Activated T-helper 1 cell treated with Interleukin-2 at 50 U/mL for 16 hours (primary cell): ENCODE measurements around the gene DCPS.
"Not testable (repeated sequence)": the region's sequence is repeated elsewhere in the genome, so short reads cannot be mapped to it uniquely, and the experiment has no call there.

Source experiments
- DNase-seq: peaks from one replicate; pipeline ENCODE4 v3.0.0-alpha.2; 2020; ENCODE audit warnings: low read depth

The DCPS gene

GRCh38 chr11:126384449-126385070 is 80.7 kb downstream of the DCPS start:
- no peak for DNase-seq

DNA sequence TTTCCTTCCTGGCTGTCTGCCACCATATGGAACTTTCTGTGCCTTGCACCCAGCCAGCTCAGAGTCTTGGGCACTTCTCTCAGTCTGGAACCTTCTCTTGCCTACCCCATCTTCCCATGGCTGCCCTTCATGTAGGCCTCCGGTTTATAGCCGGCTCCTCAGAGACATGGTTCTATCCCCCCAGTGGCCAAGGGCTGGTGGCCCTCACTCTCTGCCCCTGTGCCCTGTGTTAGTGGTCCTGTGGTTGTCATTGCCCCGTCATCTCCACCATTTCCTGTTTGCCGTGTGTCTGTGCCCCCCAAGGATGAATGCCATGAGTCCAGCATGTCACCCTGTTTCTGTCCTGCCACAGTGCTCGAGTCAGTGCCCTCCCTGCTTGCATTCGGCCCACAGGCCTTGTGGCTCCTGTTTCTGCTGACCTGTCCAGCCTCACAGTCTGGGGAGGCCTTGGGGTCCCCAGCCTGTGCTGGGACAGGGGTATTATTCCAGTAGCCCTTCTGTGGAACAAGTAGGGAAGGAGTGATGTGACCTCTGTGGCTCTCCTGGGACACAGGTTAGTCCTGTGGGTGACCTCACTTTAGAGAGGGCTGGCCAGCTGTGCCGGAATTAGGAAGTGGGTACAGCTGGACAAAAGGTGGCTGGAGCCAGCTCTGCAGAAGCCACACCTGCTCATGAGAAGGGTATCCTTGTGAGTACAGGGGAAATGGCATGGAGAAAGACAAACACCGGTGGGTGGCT is 82.3 kb downstream of the DCPS start:
- DNase-seq, result no peak

DNA sequence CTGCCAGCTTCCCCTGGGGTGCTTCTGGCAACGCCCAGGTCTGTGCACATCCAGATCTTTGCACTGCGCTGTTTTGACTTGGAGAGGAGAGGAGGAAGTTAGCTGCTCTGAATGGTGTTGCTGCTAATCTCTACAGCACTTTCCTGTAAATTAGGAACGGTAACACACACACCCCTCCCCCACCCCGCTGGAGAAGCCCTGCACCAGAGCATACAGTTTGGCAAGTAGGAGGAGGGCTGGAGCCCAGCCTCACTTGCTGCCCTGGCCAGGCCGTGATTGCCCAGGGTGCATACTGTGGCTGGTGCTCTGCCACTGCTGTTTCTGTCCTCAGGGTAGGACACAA is 82.8 kb downstream of the DCPS start:
- not testable (repeated sequence) for DNase-seq

- DNase-seq, result no peak
Measured at GRCh38 chr11:126387857-126388256, 84.0 kb downstream of the DCPS start.

DNA sequence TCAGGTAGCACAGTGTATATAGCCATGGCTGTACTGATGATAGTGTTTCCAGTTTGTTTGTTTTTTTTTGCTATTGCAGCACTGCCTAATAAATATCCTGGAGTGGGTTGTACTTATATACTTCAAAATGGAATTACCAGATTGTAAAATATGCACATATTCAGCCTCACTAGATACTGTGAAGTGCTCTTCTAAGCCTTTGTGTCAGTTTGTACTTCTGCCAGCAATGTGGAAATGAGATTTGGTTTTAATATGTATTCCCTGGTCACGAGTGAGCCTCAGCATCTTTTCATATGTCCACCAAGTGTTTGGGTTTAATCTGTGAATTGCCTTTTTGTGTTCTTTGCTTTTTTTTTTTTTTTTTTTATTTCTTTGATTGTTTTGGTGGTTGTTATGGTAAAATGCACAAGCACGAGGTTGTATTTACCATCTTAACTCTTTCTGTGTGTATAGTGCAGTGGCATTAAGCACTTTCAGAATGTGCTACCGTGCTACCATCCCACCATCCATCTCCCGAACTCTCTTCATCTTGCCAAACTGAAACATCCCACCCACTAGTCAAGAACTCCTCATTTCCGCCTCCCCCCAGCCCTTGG is 86.5 kb downstream of the DCPS start:
- no peak for DNase-seq

DNA sequence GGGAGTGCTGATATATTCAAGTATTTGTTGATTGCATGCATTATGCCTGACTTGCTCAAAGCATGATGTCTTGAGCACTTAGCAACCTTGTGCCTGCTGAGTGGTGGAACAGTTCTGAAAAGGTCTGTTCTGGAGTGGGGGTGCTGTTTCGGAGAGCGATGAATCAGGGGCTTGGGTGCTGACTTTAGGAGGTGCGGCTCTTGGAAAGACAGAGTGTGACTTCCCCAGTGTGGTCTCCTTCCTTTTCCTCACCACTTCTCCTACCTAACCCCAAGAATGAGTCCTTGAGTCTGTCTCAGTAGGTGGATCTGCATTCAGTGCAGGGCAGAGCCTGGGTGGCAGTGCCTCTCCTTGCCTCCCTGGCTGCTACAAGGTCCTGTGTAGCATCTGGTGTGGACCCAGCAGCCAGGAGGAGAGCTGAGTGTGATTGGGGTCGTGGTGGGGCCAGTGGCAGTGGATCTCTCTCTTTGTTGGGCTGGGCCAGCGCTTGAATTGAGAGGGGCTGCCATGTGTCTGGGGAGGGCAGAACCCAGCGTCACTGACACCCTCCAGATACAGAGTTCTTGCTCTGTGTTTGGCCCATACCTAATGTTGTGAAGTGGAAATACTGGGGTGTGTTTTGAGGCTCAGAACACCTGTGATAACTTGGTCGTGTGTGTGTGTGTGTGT is 87.6 kb downstream of the DCPS start:
- no peak for DNase-seq

GRCh38 chr11:126391970-126392632 is 88.2 kb downstream of the DCPS start:
- no peak for DNase-seq

- DNase-seq, result no peak
Measured at GRCh38 chr11:126392633-126393013, 88.8 kb downstream of the DCPS start.

DNA sequence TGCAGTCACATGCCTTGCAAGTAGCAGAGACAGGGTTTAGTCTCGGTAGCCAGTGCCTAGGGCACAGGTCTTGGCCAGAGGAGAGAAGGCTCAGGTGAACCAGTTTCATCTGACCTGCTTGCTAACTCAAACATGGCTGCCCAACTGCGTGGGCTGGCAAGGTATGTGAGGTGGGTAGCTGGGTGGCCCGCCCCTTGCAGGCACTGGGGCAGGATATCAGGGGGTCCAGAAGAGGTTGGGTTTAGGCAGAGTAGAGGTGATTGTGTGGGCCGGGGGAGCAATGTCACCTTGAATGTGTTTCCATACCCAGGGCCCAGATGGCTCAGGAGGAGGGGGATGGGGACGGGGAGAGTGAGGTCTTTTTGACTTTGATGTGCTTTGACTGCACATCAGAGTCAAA is 89.3 kb downstream of the DCPS start:
- DNase-seq, result no peak

DNA sequence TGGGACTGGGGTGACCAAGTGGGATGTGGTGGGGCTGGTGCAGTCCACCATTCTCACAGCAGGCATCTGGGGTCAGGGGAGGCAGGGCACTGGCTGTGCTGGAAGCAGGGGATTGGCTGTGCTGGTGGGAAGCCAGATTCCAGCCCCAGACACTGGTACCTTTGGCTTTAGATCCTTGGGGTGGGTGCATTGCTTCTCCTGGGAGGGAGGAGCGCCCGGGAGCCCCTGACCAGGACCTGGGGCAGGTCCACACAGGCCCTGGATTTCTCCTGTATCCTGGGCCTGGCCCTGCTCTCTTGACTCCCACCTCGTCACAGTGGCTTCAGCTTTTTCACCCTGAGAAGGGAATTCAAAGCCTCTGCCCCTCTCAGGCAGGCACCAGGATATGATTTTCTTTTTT is 90.2 kb downstream of the DCPS start:
- DNase-seq, result no peak

- not testable (repeated sequence) for DNase-seq
Measured at GRCh38 chr11:126394634-126395072, 90.8 kb downstream of the DCPS start.
